Measurements from ENCODE around the gene CAMSAP2.

- TF ChIP-seq CTCF (conservative IDR thresholded peaks at IDR 0.05; ENCODE audit: low read depth, low read length) (no peak), EZH2 (IDR thresholded peaks at IDR 0.05; ENCODE audit: low read length, unreplicated experiment) (no peak), EZH2phosphoT487 (IDR thresholded peaks at IDR 0.05; ENCODE audit: borderline replicate concordance, low read length) (no peak)
Measured at GRCh38 chr1:200909757-200910239, 171.1 kb downstream of the CAMSAP2 start.
